Activated CD8-positive, alpha-beta memory T cell treated with anti-CD3 and anti-CD28 coated beads for 36 hours (primary cell): ENCODE data around the gene HINT1. TPM values are rescaled to one million over a fixed set of nuclear protein-coding genes. Genes with fewer than 3 reads are reported as not detected.

Experiments
- CTCF ChIA-PET: fragments of 350-600 bp; sonication (Branson Sonifier 250); formaldehyde crosslinking; loops from one replicate; lab custom pipeline; 2021; ENCODE audit warnings: antibody characterized with exemption; lab: Charles Lee
- POLR2A ChIA-PET: fragments of 350-600 bp; sonication (Branson Sonifier 250); formaldehyde crosslinking; loops from one replicate; lab custom pipeline; 2021; ENCODE audit warnings: antibody characterized with exemption; lab: Charles Lee
- total RNA-seq, 2 experiments: library from RNA; stranded (reverse); gene quantifications; one replicate each; pipeline ENCODE4 v1.2.3, GENCODE V29; 2021

The HINT1 gene
- total RNA-seq, 2 experiments from 2014 or later, result 343 to 362 TPM

DNA sequence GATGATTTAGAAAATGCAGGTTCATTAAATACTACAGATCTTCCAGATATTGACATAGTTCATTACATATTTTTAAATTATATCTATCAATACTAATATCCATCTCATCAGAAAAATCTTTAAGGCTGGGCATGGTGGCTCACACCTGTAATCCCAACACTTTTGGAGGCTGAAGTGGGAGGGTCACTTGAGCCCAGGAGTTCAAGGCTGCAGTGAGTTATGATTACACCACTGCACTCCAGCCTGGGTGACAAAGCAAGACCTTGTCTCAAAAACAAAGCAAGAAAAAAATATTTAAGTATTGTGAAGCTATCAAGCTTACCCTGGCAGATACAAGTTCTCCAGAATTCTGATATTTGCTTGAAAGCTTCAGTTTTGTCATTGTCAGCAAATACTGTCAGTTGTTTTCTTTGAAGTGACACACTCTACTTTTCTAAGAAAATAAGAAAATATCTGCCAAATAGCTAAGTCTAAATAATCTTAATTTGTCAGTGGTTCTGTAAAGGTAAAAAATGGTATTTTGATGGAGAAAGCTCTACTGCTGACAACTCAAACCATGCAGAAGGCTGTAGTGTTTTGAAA is 20.6 kb upstream of the HINT1 start:
- POLR2A ChIA-PET, result no interaction called here
- CTCF ChIA-PET, result no interaction called here

- ChIA-PET CTCF (no interaction called here), POLR2A (no interaction called here)
Measured at GRCh38 chr5:131182839-131183238, 17.8 kb upstream of the HINT1 start.

DNA sequence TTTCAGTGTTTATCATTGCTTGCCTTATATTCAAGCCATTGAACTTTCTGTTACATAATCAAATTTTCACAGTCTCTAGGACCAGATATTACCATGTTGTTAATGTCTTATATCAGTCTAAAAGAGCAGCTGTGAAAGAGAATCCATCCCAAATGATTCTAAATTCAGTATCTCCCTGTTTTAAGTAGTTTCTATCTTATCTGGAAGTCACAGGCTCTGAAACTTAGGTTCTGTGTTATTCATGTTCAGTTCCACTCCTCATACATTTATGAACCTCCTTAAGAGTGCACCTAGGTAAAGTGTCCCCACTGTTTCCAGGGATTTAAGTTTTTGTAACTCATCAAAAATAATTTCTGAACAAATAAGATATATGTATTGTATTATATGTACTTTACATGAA is 15.4 kb upstream of the HINT1 start:
- CTCF ChIA-PET, result no interaction called here
- POLR2A ChIA-PET, result no interaction called here

DNA sequence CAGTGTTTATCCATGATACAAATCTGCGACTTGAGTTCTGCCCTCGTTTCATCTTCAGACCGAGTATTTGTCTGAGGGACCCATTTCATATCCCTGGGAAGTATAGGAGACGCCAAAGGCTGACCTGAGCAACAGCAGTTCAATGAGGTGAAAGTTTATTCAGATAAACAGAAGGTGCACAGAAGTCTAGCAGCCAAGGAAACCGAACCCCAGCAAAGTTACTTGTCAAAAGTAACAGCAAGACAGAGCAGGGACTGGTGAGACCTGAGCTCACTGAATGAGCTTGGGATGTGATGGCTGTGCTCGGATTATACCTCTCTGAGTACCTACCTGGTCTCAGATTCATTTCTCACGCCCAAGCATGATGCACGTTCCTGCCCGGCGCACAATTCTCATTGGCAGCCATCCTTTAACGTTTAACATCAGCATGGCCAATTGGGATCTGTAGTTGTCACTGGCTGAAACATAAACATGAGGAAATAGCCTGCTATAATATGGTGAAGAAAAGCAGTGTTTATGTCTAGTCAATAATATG is 6.3 kb upstream of the HINT1 start:
- POLR2A ChIA-PET, result interaction anchor here (1.5 kb wide), 1 partner anchor 82 kb away, joined by 4 read pairs; no protein-coding TSS in a partner anchor
- CTCF ChIA-PET, result no interaction called here

DNA sequence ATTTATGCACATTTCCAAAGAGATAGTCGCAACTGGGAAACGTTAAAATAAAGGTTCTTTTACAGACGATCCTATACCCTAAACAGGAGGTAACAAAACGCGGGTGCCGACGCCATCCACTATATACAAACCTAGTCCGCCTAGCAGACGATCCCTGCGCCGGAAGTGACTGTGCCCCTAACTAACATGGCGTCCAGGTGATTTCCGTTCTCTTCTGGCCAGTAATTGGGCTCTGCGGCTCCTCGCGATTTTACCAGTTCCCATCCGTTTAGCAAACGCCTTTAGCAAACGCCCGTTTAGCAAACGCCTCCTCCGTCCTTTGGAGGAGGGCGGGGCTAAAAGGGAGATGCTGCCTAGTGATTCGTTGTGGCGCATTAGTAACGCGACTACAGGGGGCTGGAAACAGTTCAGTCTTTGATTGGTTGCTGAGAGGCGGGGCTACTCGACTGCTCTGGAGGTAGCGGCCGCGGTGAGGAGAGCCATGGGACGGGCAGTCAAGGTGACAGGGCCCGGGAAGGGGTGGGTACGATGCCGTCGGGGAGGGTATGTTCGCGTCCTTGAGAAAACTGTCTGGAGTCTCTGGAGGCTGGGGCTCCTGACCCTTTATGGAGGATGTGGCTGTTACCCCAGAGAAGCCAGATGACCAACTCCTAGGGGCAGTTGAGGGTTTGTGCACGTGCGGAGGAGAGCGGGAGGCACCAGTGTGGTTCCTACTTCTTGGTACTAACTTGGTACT is 5.7 kb upstream of the HINT1 start, which contains the start of gene LYRM7:
Gene LYRM7 (plus strand): TSS at position 405 of the 736 bp plus-strand sequence. CDS start 77 bp downstream, at position 482.
- POLR2A ChIA-PET, result no interaction called here
- CTCF ChIA-PET, result no interaction called here

GRCh38 chr5:131169810-131170539 is 4.9 kb upstream of the HINT1 start:
- ChIA-PET POLR2A (no interaction called here), CTCF (no interaction called here)

GRCh38 chr5:131167615-131168014 is 2.6 kb upstream of the HINT1 start:
- POLR2A ChIA-PET, result no interaction called here
- CTCF ChIA-PET, result no interaction called here

GRCh38 chr5:131164191-131165118 is 601 bp downstream of the HINT1 start:
- POLR2A ChIA-PET, result interaction anchor here (0.6 to 3.0 kb wide), 4 partner anchors 98 to 214 kb away, joined by 3 to 19 read pairs (median 4); partner anchors contain the start of gene CDC42SE2
- CTCF ChIA-PET, result interaction anchor here (1.6 kb wide), 1 partner anchor 108 kb away, joined by 4 read pairs; no protein-coding TSS in a partner anchor

- ChIA-PET CTCF (interaction anchor here (1.6 kb wide), 1 partner anchor 109 kb away, joined by 4 read pairs; no protein-coding TSS in a partner anchor), POLR2A (interaction anchor here (0.6 to 3.0 kb wide), 4 partner anchors 99 to 243 kb away, joined by 3 to 19 read pairs (median 4); partner anchors contain the start of gene CDC42SE2)
Measured at GRCh38 chr5:131163276-131164119, 1.6 kb downstream of the HINT1 start.

- CTCF ChIA-PET, result no interaction called here
- POLR2A ChIA-PET, result no interaction called here
Measured at GRCh38 chr5:131160134-131160533, 4.9 kb downstream of the HINT1 start.

DNA sequence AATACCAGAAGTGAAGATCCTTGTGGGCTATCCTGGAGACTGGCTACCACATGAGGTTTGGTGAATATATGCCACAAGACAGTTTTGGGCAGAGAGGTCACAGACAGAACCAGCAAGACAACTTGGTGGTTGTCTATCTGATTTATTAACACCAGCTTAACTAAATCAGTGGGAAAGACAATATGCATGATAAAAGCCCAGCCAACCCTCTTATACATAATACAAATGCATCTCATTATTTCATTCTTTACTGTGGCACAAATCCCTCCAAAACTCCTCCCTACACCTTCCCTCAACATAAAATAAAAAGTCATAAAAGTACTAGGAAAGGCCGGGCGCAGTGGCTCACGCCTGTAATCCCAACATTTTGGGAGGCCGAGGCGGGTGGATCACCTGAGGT is 8.1 kb downstream of the HINT1 start:
- ChIA-PET POLR2A (no interaction called here), CTCF (no interaction called here)

GRCh38 chr5:131156385-131156784 is 8.7 kb downstream of the HINT1 start:
- CTCF ChIA-PET, result no interaction called here
- POLR2A ChIA-PET, result no interaction called here

GRCh38 chr5:131151216-131151615 is 13.8 kb downstream of the HINT1 start:
- CTCF ChIA-PET, result no interaction called here

DNA sequence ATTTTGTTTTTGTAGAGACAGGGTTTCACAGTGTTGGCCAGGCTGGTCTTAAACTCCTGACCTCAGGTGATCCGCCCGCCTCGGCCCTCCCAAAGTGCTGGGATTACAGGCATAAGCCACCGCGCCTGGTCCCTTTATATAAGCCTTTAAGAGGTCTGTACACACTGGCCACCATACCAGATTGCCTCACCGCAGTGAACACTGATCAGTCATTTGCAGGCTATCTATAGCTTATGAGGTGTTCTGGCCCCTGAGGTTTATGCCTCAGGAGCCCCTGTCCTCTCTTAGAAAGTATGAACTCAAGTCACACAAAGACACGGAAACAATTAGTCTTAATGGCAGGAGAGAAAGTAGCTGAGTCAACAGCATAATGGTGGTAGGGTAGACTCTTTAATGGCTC is 14.6 kb downstream of the HINT1 start:
- POLR2A ChIA-PET, result no interaction called here
- CTCF ChIA-PET, result no interaction called here

More at GRCh38 chr5:131151216-131151615, 13.8 kb downstream of the HINT1 start:
- POLR2A ChIA-PET, result no interaction called here

DNA sequence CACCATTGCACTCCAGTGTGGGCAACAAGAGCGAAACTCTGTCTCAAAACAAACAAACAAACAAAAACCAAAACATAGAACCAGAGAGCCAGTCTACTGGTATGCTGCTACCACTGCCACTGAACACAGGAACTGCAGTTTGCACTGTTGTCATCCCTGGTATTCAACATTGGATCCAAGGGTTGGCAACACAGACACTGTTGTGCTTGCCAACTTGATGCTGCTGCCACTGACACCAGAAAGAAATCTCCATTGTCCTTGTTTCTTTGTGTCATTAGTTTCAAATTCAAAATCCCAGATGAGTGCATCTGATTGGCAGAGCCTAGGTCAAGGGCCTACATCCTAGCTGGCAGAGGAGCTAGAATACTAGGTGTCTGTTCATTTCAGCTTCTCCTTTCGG is 16.2 kb downstream of the HINT1 start:
- POLR2A ChIA-PET, result interaction anchor here (0.7 kb wide), 1 partner anchor 124 kb away, joined by 3 read pairs; no protein-coding TSS in a partner anchor
- CTCF ChIA-PET, result interaction anchor here (0.6 kb wide), 1 partner anchor 324 kb away, joined by 3 read pairs; no protein-coding TSS in a partner anchor

DNA sequence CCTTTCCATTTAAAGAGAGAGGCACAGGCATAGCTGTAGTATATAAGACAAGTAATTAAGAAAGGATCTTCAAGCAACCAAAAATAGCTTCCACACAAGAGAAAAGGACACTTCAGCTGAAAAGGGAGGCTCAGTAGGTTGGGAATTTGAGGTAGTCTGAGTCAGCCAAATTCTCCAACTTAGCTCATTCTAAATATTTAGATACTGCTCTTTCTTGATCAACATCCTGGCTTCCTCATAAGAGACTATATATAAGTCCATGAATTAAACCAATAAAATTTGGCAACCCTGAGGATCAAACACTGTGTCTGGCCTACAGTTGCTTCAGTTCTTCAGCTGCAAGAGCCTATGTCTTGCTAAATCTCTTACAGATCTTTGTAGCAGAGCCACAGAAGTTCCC is 17.8 kb downstream of the HINT1 start:
- ChIA-PET CTCF (no interaction called here), POLR2A (no interaction called here)

GRCh38 chr5:131142970-131143617 is 22.0 kb downstream of the HINT1 start:
- CTCF ChIA-PET, result no interaction called here
- POLR2A ChIA-PET, result no interaction called here
